MM.1S (cell line): ENCODE results near the gene PHACTR1.

Source experiments
- DNase-seq: peaks from one replicate; pipeline ENCODE4 v3.0.0-alpha.2; 2015
- H2AFZ ChIP-seq: fragments of 300-600 bp; sonication (generic); 2 replicates; pipeline ENCODE4 v1.6.0; 2016; ENCODE audit warnings: antibody characterized with exemption, low read length
- H3F3A ChIP-seq: fragments of 300-600 bp; sonication (generic); 2 replicates; pipeline ENCODE4 v1.6.1; 2016; ENCODE audit warnings: mild to moderate bottlenecking, antibody characterized with exemption, low read length, moderate library complexity, mixed read lengths; ENCODE audit not compliant: insufficient read depth
- H3K27ac ChIP-seq: fragments of 300-600 bp; sonication (generic); 2 replicates; pipeline ENCODE4 v1.5.1; 2016; ENCODE audit warnings: mild to moderate bottlenecking, low read length
- H3K27me3 ChIP-seq: fragments of 300-600 bp; sonication (generic); replicated peaks from 2 replicates; pipeline ENCODE4 v1.6.0; 2016; ENCODE audit warnings: low read length; ENCODE audit not compliant: insufficient read depth
- H3K36me3 ChIP-seq: fragments of 300-600 bp; sonication (generic); replicated peaks from 2 replicates; pipeline ENCODE4 v1.6.1; 2016; ENCODE audit warnings: mild to moderate bottlenecking, low read length, mixed read lengths; ENCODE audit not compliant: insufficient read depth
- H3K4me1 ChIP-seq: fragments of 300-600 bp; sonication (generic); 2 replicates; pipeline ENCODE4 v1.6.1; 2016; ENCODE audit warnings: low read length, mixed read lengths
- H3K4me2 ChIP-seq: fragments of 300-600 bp; sonication (generic); 2 replicates; pipeline ENCODE4 v1.6.0; 2016; ENCODE audit warnings: low read depth, low read length
- H3K4me3 ChIP-seq: fragments of 300-600 bp; sonication (generic); 2 replicates; pipeline ENCODE4 v1.5.1; 2016; ENCODE audit warnings: low read length, mixed read lengths
- H3K79me2 ChIP-seq: fragments of 300-600 bp; sonication (generic); 2 replicates; pipeline ENCODE4 v1.6.1; 2016; ENCODE audit warnings: mixed run types, low read length, mixed read lengths
- H3K9ac ChIP-seq: fragments of 300-600 bp; sonication (generic); 2 replicates; pipeline ENCODE4 v1.6.1; 2016; ENCODE audit warnings: low read length, mixed read lengths
- H3K9me2 ChIP-seq: fragments of 300-600 bp; sonication (generic); replicated peaks from 2 replicates; pipeline ENCODE4 v1.6.1; 2016; ENCODE audit warnings: mild to moderate bottlenecking, low read length, mixed read lengths; ENCODE audit not compliant: insufficient read depth
- H3K9me3 ChIP-seq: fragments of 300-600 bp; sonication (generic); replicated peaks from 2 replicates; pipeline ENCODE4 v1.6.1; 2016; ENCODE audit warnings: mild to moderate bottlenecking, low read length, mixed read lengths; ENCODE audit not compliant: insufficient read depth
- H4K20me1 ChIP-seq: fragments of 300-600 bp; sonication (generic); 2 replicates; pipeline ENCODE4 v1.6.1; 2016; ENCODE audit warnings: mild to moderate bottlenecking, low read length, moderate library complexity, mixed read lengths; ENCODE audit not compliant: insufficient read depth
- EZH2 ChIP-seq: fragments of 300-600 bp; sonication (generic); optimal IDR thresholded peaks from 2 replicates; pipeline ENCODE3; 2017; ENCODE audit warnings: low read depth, mild to moderate bottlenecking, antibody characterized with exemption, low read length, mixed read lengths
- EZH2phosphoT487 ChIP-seq: fragments of 300-600 bp; sonication (generic); IDR thresholded peaks from 2 replicates; pipeline ENCODE4 v1.6.1; 2018; ENCODE audit warnings: antibody characterized with exemption, low read length
- TF ChIP-seq, protein P1 (sequence below): fragments of 300-600 bp; sonication (generic); IDR thresholded peaks from 2 replicates; pipeline ENCODE4 v1.5.1; 2016; ENCODE audit warnings: antibody characterized with exemption, low read length, mixed read lengths

Gene PHACTR1

DNA sequence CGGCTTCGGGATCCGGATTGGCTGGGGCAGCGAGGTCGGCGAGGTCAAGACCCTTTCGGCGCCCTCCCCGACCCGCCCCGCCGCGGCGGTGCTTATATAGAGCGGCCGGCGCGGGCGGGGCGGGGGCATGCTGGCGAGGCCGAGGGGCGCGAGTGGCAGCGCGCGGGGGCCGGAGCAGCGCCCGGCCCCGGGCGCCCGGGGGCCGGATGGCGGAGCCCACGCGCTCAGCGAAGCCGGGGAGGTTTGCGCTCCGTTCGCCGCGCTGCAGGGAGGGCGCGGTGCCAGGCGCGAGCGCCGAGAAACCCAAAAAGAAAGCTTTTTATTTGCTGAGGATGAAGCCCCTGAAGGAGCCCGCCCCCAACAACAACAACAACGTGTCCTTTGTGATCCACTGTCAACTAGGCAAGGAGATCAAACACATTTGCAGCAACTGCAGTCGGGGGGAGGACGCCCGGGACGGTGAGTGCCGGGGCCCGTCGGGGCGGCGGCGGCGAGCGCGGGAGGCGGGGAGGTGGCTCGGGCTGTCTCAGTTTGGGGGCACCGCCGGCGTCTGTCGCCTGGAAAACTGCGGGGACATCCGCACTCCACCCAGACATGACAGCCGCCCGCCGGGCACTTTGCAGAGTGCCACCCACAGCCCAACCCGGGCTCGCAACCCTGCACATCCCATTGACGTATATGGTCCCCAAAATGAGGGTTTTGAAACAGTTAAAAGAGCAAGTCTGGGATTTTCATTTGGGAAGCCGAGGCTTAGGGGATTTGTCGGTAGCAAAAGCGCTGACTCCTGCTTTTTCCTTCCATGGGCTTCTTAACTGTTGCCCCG, 297.3 kb downstream of the PHACTR1 start:
- no peaks in the 10 kb centered on the region for H3K36me3 ChIP-seq
- peak overlapping the region; percentile 41 for H3K4me2 ChIP-seq
- H3K9ac ChIP-seq, result no peak overlapping the region
- H3K27ac ChIP-seq, result no peak overlapping the region
- no peaks in the 10 kb centered on the region for H3K9me3 ChIP-seq
- no peaks in the 10 kb centered on the region for H3F3A ChIP-seq
- H3K9me2 ChIP-seq, result no peaks in the 10 kb centered on the region
- H3K4me3 ChIP-seq, result peak overlapping the region; percentile 45
- TF ChIP-seq EZH2phosphoT487 (no peak), EZH2 (no peak)
- TF ChIP-seq, protein P1, sequence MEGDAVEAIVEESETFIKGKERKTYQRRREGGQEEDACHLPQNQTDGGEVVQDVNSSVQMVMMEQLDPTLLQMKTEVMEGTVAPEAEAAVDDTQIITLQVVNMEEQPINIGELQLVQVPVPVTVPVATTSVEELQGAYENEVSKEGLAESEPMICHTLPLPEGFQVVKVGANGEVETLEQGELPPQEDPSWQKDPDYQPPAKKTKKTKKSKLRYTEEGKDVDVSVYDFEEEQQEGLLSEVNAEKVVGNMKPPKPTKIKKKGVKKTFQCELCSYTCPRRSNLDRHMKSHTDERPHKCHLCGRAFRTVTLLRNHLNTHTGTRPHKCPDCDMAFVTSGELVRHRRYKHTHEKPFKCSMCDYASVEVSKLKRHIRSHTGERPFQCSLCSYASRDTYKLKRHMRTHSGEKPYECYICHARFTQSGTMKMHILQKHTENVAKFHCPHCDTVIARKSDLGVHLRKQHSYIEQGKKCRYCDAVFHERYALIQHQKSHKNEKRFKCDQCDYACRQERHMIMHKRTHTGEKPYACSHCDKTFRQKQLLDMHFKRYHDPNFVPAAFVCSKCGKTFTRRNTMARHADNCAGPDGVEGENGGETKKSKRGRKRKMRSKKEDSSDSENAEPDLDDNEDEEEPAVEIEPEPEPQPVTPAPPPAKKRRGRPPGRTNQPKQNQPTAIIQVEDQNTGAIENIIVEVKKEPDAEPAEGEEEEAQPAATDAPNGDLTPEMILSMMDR, result no peak
- no peak for DNase-seq
- H3K79me2 ChIP-seq, result no peaks in the 10 kb centered on the region
- H3K4me1 ChIP-seq, result no peaks in the 10 kb centered on the region
- H2AFZ ChIP-seq, result 0 out of 2 replicates have a peak overlapping the region, but pooled peaks have one; percentile 43
- no peaks in the 10 kb centered on the region for H3K27me3 ChIP-seq
- no peaks in the 10 kb centered on the region for H4K20me1 ChIP-seq

- Histone ChIP-seq H3K27me3 (no peaks in the 10 kb centered on the region), H3K9me3 (no peaks in the 10 kb centered on the region), H3K79me2 (no peaks in the 10 kb centered on the region), H3K9me2 (no peaks in the 10 kb centered on the region), H3K4me3 (no peak overlapping the region), H3K27ac (no peak overlapping the region), H4K20me1 (no peaks in the 10 kb centered on the region), H2AFZ (no peak overlapping the region), H3K4me2 (no peak overlapping the region), H3K4me1 (no peaks in the 10 kb centered on the region), H3K9ac (no peak overlapping the region), H3K36me3 (no peaks in the 10 kb centered on the region), H3F3A (no peaks in the 10 kb centered on the region)
- TF ChIP-seq EZH2, result no peak
- TF ChIP-seq EZH2phosphoT487, result no peak
- TF ChIP-seq, protein P1, result no peak
- no peak for DNase-seq
Measured at GRCh38 chr6:13014504-13015378, 298.2 kb downstream of the PHACTR1 start.

GRCh38 chr6:13015379-13015681, 298.8 kb downstream of the PHACTR1 start:
- Histone ChIP-seq H3K4me3 (no peak overlapping the region), H2AFZ (no peak overlapping the region), H3K9ac (no peak overlapping the region), H3K27me3 (no peaks in the 10 kb centered on the region), H3K9me2 (no peaks in the 10 kb centered on the region), H3K9me3 (no peaks in the 10 kb centered on the region), H3K4me1 (no peaks in the 10 kb centered on the region), H3K36me3 (no peaks in the 10 kb centered on the region), H3K4me2 (no peak overlapping the region), H3K79me2 (no peaks in the 10 kb centered on the region), H4K20me1 (no peaks in the 10 kb centered on the region), H3F3A (no peaks in the 10 kb centered on the region), H3K27ac (no peak overlapping the region)
- no peak for DNase-seq
- TF ChIP-seq EZH2phosphoT487, result no peak
- TF ChIP-seq, protein P1, result no peak
- no peak for TF ChIP-seq EZH2
